Measurements from ENCODE around the gene ZSCAN2. TPM values are rescaled to one million over a fixed set of nuclear protein-coding genes. Genes with fewer than 3 reads are reported as not detected.
A peak's percentile ranks its signal among the peaks of the same experiment; 100 is the strongest.

The ZSCAN2 gene
- total RNA-seq, 1 donor from 2014 or later: 23.8 TPM

DNA sequence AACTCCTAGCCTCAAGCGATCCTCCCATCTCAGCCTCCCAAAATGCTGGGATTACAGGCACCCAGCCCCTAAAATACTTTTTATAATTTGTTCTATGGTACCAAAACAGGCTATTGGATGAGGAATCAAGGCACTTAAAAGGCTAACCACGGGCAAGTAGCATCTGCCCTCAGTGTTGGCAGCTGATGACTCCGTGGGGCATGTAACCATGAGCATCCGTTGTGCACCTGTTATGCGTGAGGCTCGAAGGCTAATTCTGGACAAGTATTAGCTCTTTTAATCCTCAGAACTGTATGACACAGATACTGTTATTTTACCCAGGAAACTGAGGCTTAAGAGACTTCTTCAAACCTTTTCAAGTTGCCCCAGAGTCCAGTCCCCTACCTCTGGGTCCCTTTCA lies 43.0 kb downstream of the ZSCAN2 start:
- no peaks in the 10 kb centered on the region for H3K4me1 Mint-ChIP-seq (ENCODE audit: unreplicated experiment)
- H3K4me3 Mint-ChIP-seq (ENCODE audit: unreplicated experiment): no peak overlapping the region
- TF ChIP-seq, protein P1, sequence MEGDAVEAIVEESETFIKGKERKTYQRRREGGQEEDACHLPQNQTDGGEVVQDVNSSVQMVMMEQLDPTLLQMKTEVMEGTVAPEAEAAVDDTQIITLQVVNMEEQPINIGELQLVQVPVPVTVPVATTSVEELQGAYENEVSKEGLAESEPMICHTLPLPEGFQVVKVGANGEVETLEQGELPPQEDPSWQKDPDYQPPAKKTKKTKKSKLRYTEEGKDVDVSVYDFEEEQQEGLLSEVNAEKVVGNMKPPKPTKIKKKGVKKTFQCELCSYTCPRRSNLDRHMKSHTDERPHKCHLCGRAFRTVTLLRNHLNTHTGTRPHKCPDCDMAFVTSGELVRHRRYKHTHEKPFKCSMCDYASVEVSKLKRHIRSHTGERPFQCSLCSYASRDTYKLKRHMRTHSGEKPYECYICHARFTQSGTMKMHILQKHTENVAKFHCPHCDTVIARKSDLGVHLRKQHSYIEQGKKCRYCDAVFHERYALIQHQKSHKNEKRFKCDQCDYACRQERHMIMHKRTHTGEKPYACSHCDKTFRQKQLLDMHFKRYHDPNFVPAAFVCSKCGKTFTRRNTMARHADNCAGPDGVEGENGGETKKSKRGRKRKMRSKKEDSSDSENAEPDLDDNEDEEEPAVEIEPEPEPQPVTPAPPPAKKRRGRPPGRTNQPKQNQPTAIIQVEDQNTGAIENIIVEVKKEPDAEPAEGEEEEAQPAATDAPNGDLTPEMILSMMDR (IDR thresholded peaks at IDR 0.05): no peak
- H3K27me3 Mint-ChIP-seq (ENCODE audit: unreplicated experiment): no peaks in the 10 kb centered on the region
- H3K27ac Mint-ChIP-seq (ENCODE audit: unreplicated experiment): no peak overlapping the region
- no peaks in the 10 kb centered on the region for H3K9me3 Mint-ChIP-seq (ENCODE audit: unreplicated experiment)
- DNase-seq (ENCODE audit: extremely low spot score, unreplicated experiment): no peak
- H3K36me3 Mint-ChIP-seq (ENCODE audit: unreplicated experiment): peaks cover 48% of the 10 kb centered on the region

DNA sequence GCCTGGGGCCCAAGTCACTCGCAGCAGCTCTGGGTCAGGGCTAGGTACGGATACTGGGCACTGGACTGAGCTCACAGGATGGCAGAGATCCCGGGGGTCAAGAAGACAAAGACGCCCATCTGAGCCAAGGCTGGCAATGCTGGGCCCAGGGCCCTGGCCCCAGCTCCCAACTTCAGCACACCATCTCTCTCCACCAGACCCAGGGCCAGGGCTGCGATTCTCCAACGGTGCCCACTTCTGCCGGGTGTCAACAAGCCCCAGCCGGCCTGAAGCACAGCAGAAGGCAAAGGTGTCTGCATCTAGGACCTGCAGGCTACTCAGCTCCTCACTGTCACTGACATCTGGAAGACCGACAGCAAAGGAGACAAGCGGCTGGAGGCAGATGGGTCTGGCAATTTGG lies 44.7 kb downstream of the ZSCAN2 start:
- no peaks in the 10 kb centered on the region for H3K27me3 Mint-ChIP-seq (ENCODE audit: unreplicated experiment)
- no peak overlapping the region for H3K4me3 Mint-ChIP-seq (ENCODE audit: unreplicated experiment)
- DNase-seq (ENCODE audit: extremely low spot score, unreplicated experiment): no peak
- H3K27ac Mint-ChIP-seq (ENCODE audit: unreplicated experiment): no peak overlapping the region
- peaks cover 47% of the 10 kb centered on the region for H3K36me3 Mint-ChIP-seq (ENCODE audit: unreplicated experiment)
- no peaks in the 10 kb centered on the region for H3K9me3 Mint-ChIP-seq (ENCODE audit: unreplicated experiment)
- TF ChIP-seq, protein P1 (IDR thresholded peaks at IDR 0.05): no peak
- H3K4me1 Mint-ChIP-seq (ENCODE audit: unreplicated experiment): no peaks in the 10 kb centered on the region

DNA sequence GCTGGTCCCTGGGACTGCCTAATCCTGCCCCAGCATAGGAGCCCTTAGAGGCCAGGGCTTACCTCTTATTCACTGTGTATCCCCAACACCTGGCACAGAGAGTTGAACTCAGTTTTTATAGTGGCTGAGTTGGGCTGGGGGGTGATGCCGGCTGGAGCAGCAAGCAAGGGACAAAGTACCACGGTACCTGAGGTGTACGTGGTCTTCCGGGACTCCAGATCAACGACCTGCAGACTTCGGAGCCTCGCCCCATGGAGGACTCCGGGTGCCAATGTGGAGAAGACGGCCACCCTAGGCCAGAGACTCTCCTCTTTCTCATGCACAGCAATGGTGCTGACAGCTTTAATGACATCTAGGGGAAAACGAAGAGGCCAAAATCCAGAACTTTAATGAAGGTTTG lies 45.2 kb downstream of the ZSCAN2 start:
- TF ChIP-seq, protein P1 (IDR thresholded peaks at IDR 0.05): no peak
- Mint-ChIP-seq H3K27ac (ENCODE audit: unreplicated experiment) (no peak overlapping the region), H3K9me3 (ENCODE audit: unreplicated experiment) (no peaks in the 10 kb centered on the region), H3K27me3 (ENCODE audit: unreplicated experiment) (no peaks in the 10 kb centered on the region), H3K4me3 (ENCODE audit: unreplicated experiment) (no peak overlapping the region), H3K36me3 (ENCODE audit: unreplicated experiment) (peaks cover 43% of the 10 kb centered on the region), H3K4me1 (ENCODE audit: unreplicated experiment) (no peaks in the 10 kb centered on the region)
- no peak for DNase-seq (ENCODE audit: extremely low spot score, unreplicated experiment)

DNA sequence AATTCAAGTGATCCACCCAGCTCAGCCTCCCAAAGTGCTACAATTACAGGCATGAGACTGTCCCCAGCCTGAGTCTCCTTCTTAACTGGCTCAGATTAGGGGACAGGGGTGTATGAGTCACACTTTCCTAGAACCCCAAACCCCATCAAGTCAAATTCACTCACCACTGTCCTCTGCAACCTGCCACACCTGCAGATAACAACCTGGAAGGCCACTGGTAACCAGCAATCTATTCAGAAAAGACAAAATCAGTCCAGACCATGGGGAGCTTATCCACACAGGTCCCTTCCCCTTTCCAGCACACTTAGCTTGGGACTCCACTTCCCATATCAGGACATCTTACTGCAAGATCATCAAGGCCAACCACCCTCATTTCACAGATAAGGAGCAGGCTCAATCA lies 46.9 kb downstream of the ZSCAN2 start:
- Mint-ChIP-seq H3K9me3 (ENCODE audit: unreplicated experiment) (no peaks in the 10 kb centered on the region), H3K27me3 (ENCODE audit: unreplicated experiment) (no peaks in the 10 kb centered on the region), H3K27ac (ENCODE audit: unreplicated experiment) (peak overlapping the region; percentile 35), H3K36me3 (ENCODE audit: unreplicated experiment) (peaks cover 46% of the 10 kb centered on the region), H3K4me3 (ENCODE audit: unreplicated experiment) (no peak overlapping the region), H3K4me1 (ENCODE audit: unreplicated experiment) (peaks cover 3% of the 10 kb centered on the region)
- TF ChIP-seq, protein P1 (IDR thresholded peaks at IDR 0.05): no peak
- DNase-seq (ENCODE audit: extremely low spot score, unreplicated experiment): no peak

DNA sequence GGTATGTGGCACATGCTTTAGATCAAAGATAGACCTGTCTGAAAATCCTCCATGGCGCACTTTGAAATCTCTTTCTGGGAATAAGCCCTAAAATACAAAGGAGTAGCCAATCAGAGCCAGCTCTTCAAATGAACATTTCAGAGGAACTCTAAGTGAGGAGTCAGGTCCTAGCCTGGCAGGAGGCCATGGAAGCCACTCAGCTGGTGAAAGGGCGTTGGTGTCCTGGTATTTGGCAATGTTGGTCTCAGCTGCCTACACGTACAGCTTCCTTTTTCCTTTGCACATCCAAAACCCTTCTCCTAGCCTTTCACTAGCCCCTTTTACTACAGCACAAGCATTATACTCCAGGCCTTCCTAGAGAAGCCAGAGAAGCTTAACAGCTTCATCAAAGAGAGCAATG lies 47.7 kb downstream of the ZSCAN2 start:
- DNase-seq (ENCODE audit: extremely low spot score, unreplicated experiment): no peak
- TF ChIP-seq, protein P1 (IDR thresholded peaks at IDR 0.05): no peak
- H3K27me3 Mint-ChIP-seq (ENCODE audit: unreplicated experiment): no peaks in the 10 kb centered on the region
- H3K27ac Mint-ChIP-seq (ENCODE audit: unreplicated experiment): no peak overlapping the region
- H3K9me3 Mint-ChIP-seq (ENCODE audit: unreplicated experiment): no peaks in the 10 kb centered on the region
- H3K4me1 Mint-ChIP-seq (ENCODE audit: unreplicated experiment): peaks cover 8% of the 10 kb centered on the region
- no peak overlapping the region for H3K4me3 Mint-ChIP-seq (ENCODE audit: unreplicated experiment)
- peaks cover 40% of the 10 kb centered on the region for H3K36me3 Mint-ChIP-seq (ENCODE audit: unreplicated experiment)

All from osteocyte (in vitro differentiated cells).